GM23248 (cell line): ENCODE results near the gene RSPH1. TPM values are rescaled to one million over a fixed set of nuclear protein-coding genes. Genes with fewer than 3 reads are reported as not detected.

Source experiments
- DNase-seq: peaks from one replicate; pipeline ENCODE4 v3.0.0-alpha.2; 2015
- H2AFZ ChIP-seq: fragments of 200-600 bp; sonication (generic); 2 replicates; pipeline ENCODE4 v1.6.1; 2016; ENCODE audit warnings: antibody characterized with exemption
- H3F3A ChIP-seq: fragments of 200-600 bp; sonication (generic); 2 replicates; pipeline ENCODE4 v1.6.1; 2016; ENCODE audit warnings: mild to moderate bottlenecking, antibody characterized with exemption, mixed run types; ENCODE audit not compliant: insufficient read depth
- H3K27ac ChIP-seq: fragments of 200-600 bp; sonication (generic); 2 replicates; pipeline ENCODE4 v1.5.1; 2016; ENCODE audit warnings: mild to moderate bottlenecking
- H3K27me3 ChIP-seq: fragments of 200-600 bp; sonication (generic); replicated peaks from 2 replicates; pipeline ENCODE4 v1.6.1; 2016; ENCODE audit warnings: mild to moderate bottlenecking; ENCODE audit not compliant: insufficient read depth
- H3K36me3 ChIP-seq: fragments of 200-600 bp; sonication (generic); 2 replicates; pipeline ENCODE4 v1.6.1; 2016; ENCODE audit warnings: low read depth, mild to moderate bottlenecking
- H3K4me1 ChIP-seq: fragments of 200-600 bp; sonication (generic); 2 replicates; pipeline ENCODE4 v1.6.1; 2016; ENCODE audit warnings: mild to moderate bottlenecking; ENCODE audit not compliant: insufficient read depth
- H3K4me2 ChIP-seq: fragments of 200-600 bp; sonication (generic); one replicate; pipeline ENCODE4 v1.6.1; 2016; ENCODE audit warnings: mild to moderate bottlenecking; ENCODE audit not compliant: unreplicated experiment
- H3K4me3 ChIP-seq: fragments of 200-600 bp; sonication (generic); 2 replicates; pipeline ENCODE4 v1.5.1; 2016; ENCODE audit warnings: mild to moderate bottlenecking
- H3K79me2 ChIP-seq: fragments of 200-600 bp; sonication (generic); 2 replicates; pipeline ENCODE4 v1.6.1; 2016; ENCODE audit warnings: mild to moderate bottlenecking; ENCODE audit not compliant: insufficient read depth
- H3K9ac ChIP-seq: fragments of 200-600 bp; sonication (generic); 2 replicates; pipeline ENCODE4 v1.6.1; 2016; ENCODE audit warnings: mild to moderate bottlenecking
- H3K9me2 ChIP-seq: fragments of 200-600 bp; sonication (generic); 2 replicates; pipeline ENCODE4 v1.6.1; 2016; ENCODE audit warnings: mixed run types, mild to moderate bottlenecking, moderate library complexity; ENCODE audit not compliant: insufficient read depth
- H3K9me3 ChIP-seq: fragments of 200-600 bp; sonication (generic); one replicate; pipeline ENCODE4 v1.6.1; 2017; ENCODE audit warnings: low read depth
- H4K20me1 ChIP-seq: fragments of 200-600 bp; sonication (generic); 2 replicates; pipeline ENCODE4 v1.6.0; 2016; ENCODE audit not compliant: insufficient read depth
- EZH2 ChIP-seq: fragments of 200-600 bp; sonication (generic); IDR thresholded peaks from 2 replicates; pipeline ENCODE4 v1.6.1; 2018; ENCODE audit warnings: antibody characterized with exemption, mild to moderate bottlenecking; ENCODE audit not compliant: insufficient read depth, poor library complexity, severe bottlenecking
- EZH2phosphoT487 ChIP-seq: fragments of 200-600 bp; sonication (generic); IDR thresholded peaks from 2 replicates; pipeline ENCODE4 v1.6.1; 2018; ENCODE audit warnings: antibody characterized with exemption, moderate library complexity, mild to moderate bottlenecking, low read depth; ENCODE audit not compliant: insufficient read depth
- WGBS, 2 experiments: methylation state at CpG; one replicate each; pipeline ENCODE4 v1.1.6; 2015 to 2017; ENCODE audit warnings: low lambda C conversion rate in 2 of 2, low coverage in 1 of 2; ENCODE audit errors: missing lambda C conversion rate in 2 of 2; 5-methylcytosine and 5-hydroxymethylcytosine counted together
- in situ Hi-C: fragments of 300-500 bp; cut with MboI; formaldehyde crosslinking; loops from 2 replicates; pipeline ENCODE4 v1.15.0; 2020
- polyA plus RNA-seq: library from polyadenylated mRNA; unstranded; fragments of >200 nt; fragmentation: Nextera tagmentation; extraction: Ambion mirVana; gene quantifications from 2 replicates; pipeline ENCODE4 v1.2.1, GENCODE V29; 2016
- total RNA-seq: library from RNA; depleted of rRNA; stranded (reverse); fragments of >200 nt; shearing (Covaris generic); gene quantifications from 2 replicates; pipeline ENCODE4 v1.2.3, GENCODE V29; 2014

RSPH1 gene
- total and polyA plus RNA-seq, 2 experiments from 2014 or later, result 0.32 TPM; not detected in 1

GRCh38 chr21:42435833-42436232, 60.2 kb downstream of the RSPH1 start:
- Histone ChIP-seq H3K79me2 (no peaks in the 10 kb centered on the region), H3F3A (no peaks in the 10 kb centered on the region), H3K9me2 (no peaks in the 10 kb centered on the region), H2AFZ (no peak overlapping the region), H4K20me1 (no peaks in the 10 kb centered on the region), H3K27ac (no peak overlapping the region), H3K9me3 (no peaks in the 10 kb centered on the region), H3K4me1 (no peaks in the 10 kb centered on the region), H3K9ac (no peak overlapping the region), H3K4me3 (no peak overlapping the region), H3K36me3 (no peaks in the 10 kb centered on the region), H3K27me3 (no peaks in the 10 kb centered on the region), H3K4me2 (no peak overlapping the region)
- TF ChIP-seq EZH2phosphoT487 (no peak), EZH2 (no peak)
- in situ Hi-C loops, result no loop called here
- no peak for DNase-seq

GRCh38 chr21:42435401-42435800, 60.6 kb downstream of the RSPH1 start:
- Histone ChIP-seq H3K4me3 (no peak overlapping the region), H3K9me2 (no peaks in the 10 kb centered on the region), H3K4me2 (no peak overlapping the region), H3K27ac (no peak overlapping the region), H3K36me3 (no peaks in the 10 kb centered on the region), H2AFZ (no peak overlapping the region), H4K20me1 (no peaks in the 10 kb centered on the region), H3K27me3 (no peaks in the 10 kb centered on the region), H3K4me1 (no peaks in the 10 kb centered on the region), H3K79me2 (no peaks in the 10 kb centered on the region), H3K9me3 (no peaks in the 10 kb centered on the region), H3F3A (no peaks in the 10 kb centered on the region), H3K9ac (no peak overlapping the region)
- DNase-seq, result no peak
- WGBS, 2 experiments, result 19 to 23% methylated on average over 4 of the region's 4 CpGs
- in situ Hi-C loops, result no loop called here
- TF ChIP-seq EZH2 (no peak), EZH2phosphoT487 (no peak)

GRCh38 chr21:42434884-42435283, 61.1 kb downstream of the RSPH1 start:
- H2AFZ ChIP-seq, result no peak overlapping the region

GRCh38 chr21:42433946-42434551, 62.0 kb downstream of the RSPH1 start:
- no peak for DNase-seq
- in situ Hi-C loops, result no loop called here
- TF ChIP-seq EZH2phosphoT487 (no peak), EZH2 (no peak)
- Histone ChIP-seq H3K9ac (no peak overlapping the region), H3K4me3 (no peak overlapping the region), H3K9me3 (no peaks in the 10 kb centered on the region), H3K4me2 (no peak overlapping the region), H3K27ac (no peak overlapping the region), H2AFZ (no peak overlapping the region), H3K4me1 (no peaks in the 10 kb centered on the region), H4K20me1 (no peaks in the 10 kb centered on the region), H3F3A (no peaks in the 10 kb centered on the region), H3K36me3 (no peaks in the 10 kb centered on the region), H3K27me3 (no peaks in the 10 kb centered on the region), H3K9me2 (no peaks in the 10 kb centered on the region), H3K79me2 (no peaks in the 10 kb centered on the region)
- WGBS, 2 experiments, result 29 to 33% methylated on average over 10 of the region's 10 CpGs

More at GRCh38 chr21:42434884-42435283, 61.1 kb downstream of the RSPH1 start:
- no peaks in the 10 kb centered on the region for H3K4me1 ChIP-seq
- in situ Hi-C loops, result no loop called here
- no peak overlapping the region for H3K27ac ChIP-seq
- H3F3A ChIP-seq, result no peaks in the 10 kb centered on the region
- H3K27me3 ChIP-seq, result no peaks in the 10 kb centered on the region
- WGBS, 2 experiments, result 0 to 1% methylated on average over 3 of the region's 3 CpGs
- H4K20me1 ChIP-seq, result no peaks in the 10 kb centered on the region
- no peaks in the 10 kb centered on the region for H3K9me2 ChIP-seq
- no peaks in the 10 kb centered on the region for H3K9me3 ChIP-seq
- TF ChIP-seq EZH2phosphoT487, result no peak
- TF ChIP-seq EZH2, result no peak
- no peak overlapping the region for H3K4me3 ChIP-seq
- no peak for DNase-seq
- no peaks in the 10 kb centered on the region for H3K36me3 ChIP-seq
- no peak overlapping the region for H3K9ac ChIP-seq
- no peaks in the 10 kb centered on the region for H3K79me2 ChIP-seq
- H3K4me2 ChIP-seq, result no peak overlapping the region

DNA sequence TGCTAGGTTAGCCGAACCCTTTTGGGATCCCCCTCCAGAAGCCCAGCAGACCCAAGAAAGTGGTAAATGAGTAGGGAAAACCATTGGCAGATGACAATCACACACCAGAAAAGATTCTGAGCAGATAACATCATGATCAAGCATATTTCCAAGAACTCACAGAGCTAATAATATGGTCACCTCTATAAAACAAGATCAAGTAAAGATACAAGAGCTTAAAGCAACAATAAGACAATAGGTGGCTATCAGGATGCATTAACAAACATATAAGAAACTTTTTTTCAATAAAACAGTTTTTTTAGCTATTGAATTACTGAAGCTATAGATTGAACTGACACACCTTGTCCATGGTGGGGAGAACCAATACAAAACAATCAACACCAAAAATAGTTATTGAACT, 63.3 kb downstream of the RSPH1 start:
- DNase-seq, result no peak
- Histone ChIP-seq H3K4me1 (no peaks in the 10 kb centered on the region), H3K27ac (no peak overlapping the region), H2AFZ (no peak overlapping the region), H3K4me3 (no peak overlapping the region), H3K4me2 (no peak overlapping the region), H4K20me1 (no peaks in the 10 kb centered on the region), H3K79me2 (no peaks in the 10 kb centered on the region), H3K36me3 (no peaks in the 10 kb centered on the region), H3K27me3 (no peaks in the 10 kb centered on the region), H3K9ac (no peak overlapping the region), H3F3A (no peaks in the 10 kb centered on the region), H3K9me3 (no peaks in the 10 kb centered on the region), H3K9me2 (no peaks in the 10 kb centered on the region)
- in situ Hi-C loops, result no loop called here
- 0 to 8% methylated on average over 1 of the region's 1 CpG for WGBS, 2 experiments
- TF ChIP-seq EZH2 (no peak), EZH2phosphoT487 (no peak)
